ENCODE measurements around the gene PSMC3IP.

GRCh38 chr17:42612013-42612412, 34.5 kb upstream of the PSMC3IP start:
- TF ChIP-seq YY1 (IDR thresholded peaks at IDR 0.05; ENCODE audit: insufficient read depth, insufficient read length): no peak
- TF ChIP-seq SUZ12 (IDR thresholded peaks at IDR 0.05; ENCODE audit: extremely low read depth, insufficient read depth, insufficient read length): no peak
